HepG2 (cell line): ENCODE results near the gene GNG4. TPM values are rescaled to one million over a fixed set of nuclear protein-coding genes. Genes with fewer than 3 reads are reported as not detected.

ENCODE experiments used
- CCDC6 ChIP-seq: sonication (generic); formaldehyde crosslinking; IDR thresholded peaks from 2 replicates; pipeline ENCODE4 v1.8.1; 2022; ENCODE audit warnings: mild to moderate bottlenecking, missing genetic modification reagents, moderate library complexity
- CHCHD3 ChIP-seq: sonication (generic); formaldehyde crosslinking; IDR thresholded peaks from 2 replicates; pipeline ENCODE4 v1.8.0; 2022; ENCODE audit warnings: mild to moderate bottlenecking, missing genetic modification reagents, moderate library complexity
- ETV6 ChIP-seq: sonication (generic); formaldehyde crosslinking; conservative IDR thresholded peaks from 2 replicates; pipeline ENCODE4 v1.4.0; 2020; ENCODE audit warnings: missing genetic modification reagents
- FOSL2 ChIP-seq: sonication (generic); formaldehyde crosslinking; IDR thresholded peaks from 2 replicates; pipeline ENCODE4 v1.4.0; 2020; ENCODE audit warnings: missing genetic modification reagents
- FOXP1 ChIP-seq, 2 experiments: fragments of 450-650 bp in 1 of 2; IDR thresholded peaks; 2 replicates each; pipeline ENCODE4 v1.6.1; 2017 to 2018; ENCODE audit warnings: antibody characterized with exemption in 1 of 2
- LCORL ChIP-seq, 2 experiments: fragments of 450-650 bp in 1 of 2; sonication (generic) in 1 of 2; formaldehyde crosslinking in 1 of 2; IDR thresholded peaks; 2 replicates each; pipeline versions ENCODE4 v1.5.0 to v1.6.1; 2017 to 2020; ENCODE audit warnings: antibody characterized with exemption in 1 of 2, missing genetic modification reagents in 1 of 2
- NR2F6 ChIP-seq, 2 experiments: IDR thresholded peaks; 2 replicates each; pipeline ENCODE4 v1.6.1; 2016; ENCODE audit warnings: antibody characterized with exemption in 1 of 2, mild to moderate bottlenecking in 1 of 2
- PHF21A ChIP-seq: sonication (generic); formaldehyde crosslinking; IDR thresholded peaks from 2 replicates; pipeline ENCODE4 v1.5.0; 2020; ENCODE audit warnings: mild to moderate bottlenecking, missing genetic modification reagents
- SALL1 ChIP-seq: sonication (generic); formaldehyde crosslinking; IDR thresholded peaks from 2 replicates; pipeline ENCODE4 v1.8.0; 2022; ENCODE audit warnings: mild to moderate bottlenecking, missing genetic modification reagents
- ZFP37 ChIP-seq: sonication (generic); formaldehyde crosslinking; IDR thresholded peaks from 2 replicates; pipeline ENCODE4 v1.4.0; 2020; ENCODE audit warnings: missing genetic modification reagents, borderline replicate concordance
- ZFX ChIP-seq: sonication (generic); formaldehyde crosslinking; IDR thresholded peaks from 2 replicates; pipeline ENCODE4 v1.4.0; 2020; ENCODE audit warnings: mild to moderate bottlenecking, low read depth, missing genetic modification reagents, moderate library complexity
- ZIK1 ChIP-seq: sonication (generic); formaldehyde crosslinking; IDR thresholded peaks from 2 replicates; pipeline ENCODE4 v1.5.0; 2020; ENCODE audit warnings: mild to moderate bottlenecking, low read depth, missing genetic modification reagents, borderline replicate concordance
- ZNF788 ChIP-seq: sonication (generic); formaldehyde crosslinking; IDR thresholded peaks from 2 replicates; pipeline ENCODE4 v1.5.0; 2020; ENCODE audit warnings: mild to moderate bottlenecking, missing genetic modification reagents, borderline replicate concordance
- ZSCAN30 ChIP-seq: sonication (generic); formaldehyde crosslinking; IDR thresholded peaks from 2 replicates; pipeline ENCODE4 v1.5.0; 2020; ENCODE audit warnings: mild to moderate bottlenecking, missing genetic modification reagents
- polyA plus RNA-seq, 8 experiments: library from polyadenylated mRNA; depleted of rRNA in 3 of 8; stranded (reverse) in 7 of 8; unstranded in 1 of 8; fragments of >200 nt; fragmentation: Illumina TruSeq in 4 of 8; extraction: Trizol in 4 of 8; gene quantifications; 2 replicates each; pipeline versions ENCODE4 v1.2.1 to v1.2.3, GENCODE V29; 2011 to 2016; ENCODE audit warnings: low read depth in 4 of 8, missing spikeins in 1 of 8, mixed read lengths in 1 of 8; ENCODE audit not compliant: insufficient read depth in 1 of 8
- total RNA-seq, 5 experiments: library from RNA; depleted of rRNA; stranded (reverse); fragments of >200 nt; fragmentation: Illumina TruSeq; extraction: Trizol; gene quantifications; 2 replicates each; pipeline ENCODE4 v1.2.3, GENCODE V29; 2016; ENCODE audit warnings: low read depth in 1 of 5
- TF ChIP-seq, protein P1 (sequence below): sonication (generic); formaldehyde crosslinking; IDR thresholded peaks from 2 replicates; pipeline ENCODE4 v1.4.0; 2020; ENCODE audit warnings: missing genetic modification reagents
- TF ChIP-seq, protein P2 (sequence below): sonication (generic); formaldehyde crosslinking; IDR thresholded peaks from 2 replicates; pipeline ENCODE4 v1.5.1; 2020; ENCODE audit warnings: mild to moderate bottlenecking, moderate library complexity, missing genetic modification reagents
- TF ChIP-seq, protein P3 (sequence below): IDR thresholded peaks from 2 replicates; pipeline ENCODE4 v1.6.1; 2018; ENCODE audit warnings: missing genetic modification reagents, mild to moderate bottlenecking, missing compliant biosample characterization
- TF ChIP-seq, protein P4 (sequence below): IDR thresholded peaks from 2 replicates; pipeline ENCODE4 v1.6.1; 2016; ENCODE audit warnings: low read depth
- TF ChIP-seq, protein P5 (sequence below), 2 experiments: sonication (generic) in 1 of 2; formaldehyde crosslinking in 1 of 2; IDR thresholded peaks; 2 replicates each; pipeline versions ENCODE4 v1.4.0 to v1.6.1; 2018 to 2020; ENCODE audit warnings: missing genetic modification reagents in 2 of 2, borderline replicate concordance in 1 of 2, low read depth in 1 of 2, mild to moderate bottlenecking in 1 of 2, missing biosample characterization in 1 of 2

GNG4 gene
- total and polyA plus RNA-seq, 2 of the 13 experiments (the other 11 are each of a cell fraction or from before 2014, with no cell fraction given), result 27.1 to 69.5 TPM

DNA sequence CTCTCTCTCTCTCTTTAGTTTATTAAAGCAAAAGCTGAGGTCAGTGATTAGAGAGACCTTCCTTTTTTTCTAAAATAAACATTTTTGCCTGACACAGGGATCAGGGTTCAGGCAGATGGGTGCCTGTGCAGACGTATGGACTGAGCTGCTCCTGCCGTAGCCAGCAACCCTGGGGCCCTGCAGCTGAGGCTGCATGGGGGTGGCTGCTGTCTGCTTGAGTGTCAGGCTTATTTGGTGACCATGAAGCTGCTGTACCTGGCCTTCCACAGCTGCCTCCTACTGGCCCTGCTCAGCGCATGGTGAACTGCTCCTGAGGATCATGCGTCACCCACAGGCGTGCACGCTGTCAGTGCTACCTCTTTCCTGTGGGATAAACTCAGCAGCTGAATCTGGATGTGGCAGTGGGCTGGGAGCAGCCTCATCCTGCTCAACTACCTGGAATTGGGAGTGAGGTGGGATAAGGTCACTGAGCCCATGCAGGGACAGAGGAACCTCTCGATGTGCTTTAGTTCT lies 35.1 kb downstream of the GNG4 start (continued):
- TF ChIP-seq CHCHD3 (CRISPR knock-in tag), result no peak
- TF ChIP-seq PHF21A, result peak; percentile 87; the same call in 1 of the 2 replicates
- TF ChIP-seq, protein P1, sequence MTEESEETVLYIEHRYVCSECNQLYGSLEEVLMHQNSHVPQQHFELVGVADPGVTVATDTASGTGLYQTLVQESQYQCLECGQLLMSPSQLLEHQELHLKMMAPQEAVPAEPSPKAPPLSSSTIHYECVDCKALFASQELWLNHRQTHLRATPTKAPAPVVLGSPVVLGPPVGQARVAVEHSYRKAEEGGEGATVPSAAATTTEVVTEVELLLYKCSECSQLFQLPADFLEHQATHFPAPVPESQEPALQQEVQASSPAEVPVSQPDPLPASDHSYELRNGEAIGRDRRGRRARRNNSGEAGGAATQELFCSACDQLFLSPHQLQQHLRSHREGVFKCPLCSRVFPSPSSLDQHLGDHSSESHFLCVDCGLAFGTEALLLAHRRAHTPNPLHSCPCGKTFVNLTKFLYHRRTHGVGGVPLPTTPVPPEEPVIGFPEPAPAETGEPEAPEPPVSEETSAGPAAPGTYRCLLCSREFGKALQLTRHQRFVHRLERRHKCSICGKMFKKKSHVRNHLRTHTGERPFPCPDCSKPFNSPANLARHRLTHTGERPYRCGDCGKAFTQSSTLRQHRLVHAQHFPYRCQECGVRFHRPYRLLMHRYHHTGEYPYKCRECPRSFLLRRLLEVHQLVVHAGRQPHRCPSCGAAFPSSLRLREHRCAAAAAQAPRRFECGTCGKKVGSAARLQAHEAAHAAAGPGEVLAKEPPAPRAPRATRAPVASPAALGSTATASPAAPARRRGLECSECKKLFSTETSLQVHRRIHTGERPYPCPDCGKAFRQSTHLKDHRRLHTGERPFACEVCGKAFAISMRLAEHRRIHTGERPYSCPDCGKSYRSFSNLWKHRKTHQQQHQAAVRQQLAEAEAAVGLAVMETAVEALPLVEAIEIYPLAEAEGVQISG, result peak; percentile 56
- peak; percentile 95 for TF ChIP-seq SALL1 (CRISPR knock-in tag)
- TF ChIP-seq FOSL2 (CRISPR knock-in tag), result peak; percentile 56
- TF ChIP-seq ZFP37 (CRISPR knock-in tag), result 0 out of 2 replicates have a peak, but pooled peaks have one; percentile 38
- TF ChIP-seq, protein P2, sequence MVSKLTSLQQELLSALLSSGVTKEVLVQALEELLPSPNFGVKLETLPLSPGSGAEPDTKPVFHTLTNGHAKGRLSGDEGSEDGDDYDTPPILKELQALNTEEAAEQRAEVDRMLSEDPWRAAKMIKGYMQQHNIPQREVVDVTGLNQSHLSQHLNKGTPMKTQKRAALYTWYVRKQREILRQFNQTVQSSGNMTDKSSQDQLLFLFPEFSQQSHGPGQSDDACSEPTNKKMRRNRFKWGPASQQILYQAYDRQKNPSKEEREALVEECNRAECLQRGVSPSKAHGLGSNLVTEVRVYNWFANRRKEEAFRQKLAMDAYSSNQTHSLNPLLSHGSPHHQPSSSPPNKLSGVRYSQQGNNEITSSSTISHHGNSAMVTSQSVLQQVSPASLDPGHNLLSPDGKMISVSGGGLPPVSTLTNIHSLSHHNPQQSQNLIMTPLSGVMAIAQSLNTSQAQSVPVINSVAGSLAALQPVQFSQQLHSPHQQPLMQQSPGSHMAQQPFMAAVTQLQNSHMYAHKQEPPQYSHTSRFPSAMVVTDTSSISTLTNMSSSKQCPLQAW (CRISPR knock-in tag), result peak; percentile 72; the same call in 1 of the 2 replicates
- TF ChIP-seq ETV6 (CRISPR knock-in tag), result no peak
- TF ChIP-seq NR2F6 (IDR thresholded peaks at IDR 0.05), result peak; percentile 37
- TF ChIP-seq NR2F6 (CRISPR knock-in tag; IDR thresholded peaks at IDR 0.05), result peak; percentile 60
- no peak for TF ChIP-seq LCORL (IDR thresholded peaks at IDR 0.05)
- peak; percentile 88 for TF ChIP-seq LCORL (CRISPR knock-in tag; IDR thresholded peaks at IDR 0.05)
- TF ChIP-seq FOXP1 (IDR thresholded peaks at IDR 0.05), result no peak
- TF ChIP-seq FOXP1 (CRISPR knock-in tag; IDR thresholded peaks at IDR 0.05), result peak; percentile 52; the same call in 1 of the 2 replicates
- TF ChIP-seq ZNF788, result peak; percentile 57; the same call in 1 of the 2 replicates
- TF ChIP-seq ZFX (CRISPR knock-in tag), result peak; percentile 50; the same call in 1 of the 2 replicates
- TF ChIP-seq, protein P3, sequence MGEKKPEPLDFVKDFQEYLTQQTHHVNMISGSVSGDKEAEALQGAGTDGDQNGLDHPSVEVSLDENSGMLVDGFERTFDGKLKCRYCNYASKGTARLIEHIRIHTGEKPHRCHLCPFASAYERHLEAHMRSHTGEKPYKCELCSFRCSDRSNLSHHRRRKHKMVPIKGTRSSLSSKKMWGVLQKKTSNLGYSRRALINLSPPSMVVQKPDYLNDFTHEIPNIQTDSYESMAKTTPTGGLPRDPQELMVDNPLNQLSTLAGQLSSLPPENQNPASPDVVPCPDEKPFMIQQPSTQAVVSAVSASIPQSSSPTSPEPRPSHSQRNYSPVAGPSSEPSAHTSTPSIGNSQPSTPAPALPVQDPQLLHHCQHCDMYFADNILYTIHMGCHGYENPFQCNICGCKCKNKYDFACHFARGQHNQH (CRISPR knock-in tag), result peak; percentile 76
- TF ChIP-seq ZSCAN30 (CRISPR knock-in tag), result no peak
- TF ChIP-seq, protein P4, sequence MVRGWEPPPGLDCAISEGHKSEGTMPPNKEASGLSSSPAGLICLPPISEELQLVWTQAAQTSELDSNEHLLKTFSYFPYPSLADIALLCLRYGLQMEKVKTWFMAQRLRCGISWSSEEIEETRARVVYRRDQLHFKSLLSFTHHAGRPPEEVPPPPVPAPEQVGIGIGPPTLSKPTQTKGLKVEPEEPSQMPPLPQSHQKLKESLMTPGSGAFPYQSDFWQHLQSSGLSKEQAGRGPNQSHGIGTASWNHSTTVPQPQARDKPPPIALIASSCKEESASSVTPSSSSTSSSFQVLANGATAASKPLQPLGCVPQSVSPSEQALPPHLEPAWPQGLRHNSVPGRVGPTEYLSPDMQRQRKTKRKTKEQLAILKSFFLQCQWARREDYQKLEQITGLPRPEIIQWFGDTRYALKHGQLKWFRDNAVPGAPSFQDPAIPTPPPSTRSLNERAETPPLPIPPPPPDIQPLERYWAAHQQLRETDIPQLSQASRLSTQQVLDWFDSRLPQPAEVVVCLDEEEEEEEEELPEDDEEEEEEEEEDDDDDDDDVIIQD (CRISPR knock-in tag), result peak; percentile 11; the same call in 1 of the 2 replicates
- TF ChIP-seq, protein P5, sequence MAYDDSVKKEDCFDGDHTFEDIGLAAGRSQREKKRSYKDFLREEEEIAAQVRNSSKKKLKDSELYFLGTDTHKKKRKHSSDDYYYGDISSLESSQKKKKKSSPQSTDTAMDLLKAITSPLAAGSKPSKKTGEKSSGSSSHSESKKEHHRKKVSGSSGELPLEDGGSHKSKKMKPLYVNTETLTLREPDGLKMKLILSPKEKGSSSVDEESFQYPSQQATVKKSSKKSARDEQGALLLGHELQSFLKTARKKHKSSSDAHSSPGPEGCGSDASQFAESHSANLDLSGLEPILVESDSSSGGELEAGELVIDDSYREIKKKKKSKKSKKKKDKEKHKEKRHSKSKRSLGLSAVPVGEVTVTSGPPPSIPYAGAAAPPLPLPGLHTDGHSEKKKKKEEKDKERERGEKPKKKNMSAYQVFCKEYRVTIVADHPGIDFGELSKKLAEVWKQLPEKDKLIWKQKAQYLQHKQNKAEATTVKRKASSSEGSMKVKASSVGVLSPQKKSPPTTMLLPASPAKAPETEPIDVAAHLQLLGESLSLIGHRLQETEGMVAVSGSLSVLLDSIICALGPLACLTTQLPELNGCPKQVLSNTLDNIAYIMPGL (CRISPR knock-in tag; IDR thresholded peaks at IDR 0.05; ENCODE audit: borderline replicate concordance in 1 of 2, low read depth in 1 of 2), result peak in 1 of 2 experiments; percentile 66; a peak in 2 of 4 replicates
- no peak for TF ChIP-seq CCDC6 (CRISPR knock-in tag)
- 0 out of 2 replicates have a peak, but pooled peaks have one; percentile 36 for TF ChIP-seq ZIK1 (CRISPR knock-in tag)
